ENCODE results near the gene TMCO4.

TMCO4 gene

DNA sequence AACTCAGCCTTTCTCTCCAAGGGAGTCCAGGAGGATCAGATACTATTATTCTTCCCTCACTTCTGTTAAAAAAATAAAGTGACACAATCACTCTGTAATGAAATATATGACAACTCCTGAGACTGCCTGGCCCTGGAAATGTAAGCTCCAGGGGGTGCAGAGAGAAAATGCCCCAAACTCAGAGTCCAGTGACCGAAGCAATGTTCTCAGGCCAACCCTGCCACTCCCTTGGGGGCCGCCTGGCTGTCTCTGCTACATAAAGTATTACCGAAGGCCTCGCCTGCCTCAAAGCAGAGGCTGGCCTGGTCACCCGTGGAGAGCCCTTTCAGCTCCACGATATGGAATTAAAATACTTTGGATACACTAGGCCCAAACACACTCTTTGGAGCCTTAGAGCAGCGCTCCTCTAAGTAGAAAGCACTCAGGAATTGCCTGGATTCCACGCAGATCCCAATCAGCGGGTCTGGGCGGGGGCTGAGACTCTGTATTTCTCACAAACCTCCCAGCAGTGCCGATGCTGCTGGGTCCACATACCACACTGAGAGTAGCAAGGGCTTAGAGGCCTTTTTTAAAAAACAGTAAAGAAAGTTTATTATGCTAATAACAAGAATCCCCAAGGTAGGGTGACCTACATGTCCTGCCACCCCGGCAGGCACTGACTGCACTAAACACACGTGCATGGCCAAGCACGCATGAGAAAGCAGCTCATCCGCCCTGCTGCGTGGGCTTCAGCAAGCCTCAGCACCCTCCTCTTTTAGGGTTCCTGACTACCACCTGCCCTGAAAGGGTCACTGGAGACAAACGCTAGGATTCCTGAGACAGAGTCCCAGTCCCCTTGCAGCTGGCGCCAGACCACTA is 31.1 kb downstream of the TMCO4 start:
- no peak for ATAC-seq

DNA sequence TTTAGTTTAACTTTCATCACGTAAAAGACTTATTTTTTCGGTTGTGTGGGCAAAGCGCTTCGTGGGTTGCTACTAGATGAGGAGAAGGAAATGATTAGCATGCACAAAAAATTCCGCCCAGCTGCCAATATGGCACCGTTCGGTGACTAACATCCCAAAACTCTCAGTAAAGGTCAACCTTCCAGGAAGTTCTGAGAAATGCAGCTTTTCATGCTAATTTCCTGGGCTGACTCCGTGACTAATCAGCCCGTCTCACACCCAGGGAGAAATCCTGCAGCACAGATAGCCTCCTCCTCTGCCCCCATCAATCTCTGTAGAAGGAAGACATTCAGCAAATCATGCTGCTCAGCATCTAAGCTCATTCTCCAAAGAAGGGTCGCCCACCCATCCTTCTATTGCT is 34.1 kb downstream of the TMCO4 start:
- TF ChIP-seq ZNF565 (CRISPR knock-in tag; conservative IDR thresholded peaks at IDR 0.05; ENCODE audit: low read depth): no peak
- no peak for TF ChIP-seq ESRRG (CRISPR knock-in tag; IDR thresholded peaks at IDR 0.05)
- TF ChIP-seq, protein P1, sequence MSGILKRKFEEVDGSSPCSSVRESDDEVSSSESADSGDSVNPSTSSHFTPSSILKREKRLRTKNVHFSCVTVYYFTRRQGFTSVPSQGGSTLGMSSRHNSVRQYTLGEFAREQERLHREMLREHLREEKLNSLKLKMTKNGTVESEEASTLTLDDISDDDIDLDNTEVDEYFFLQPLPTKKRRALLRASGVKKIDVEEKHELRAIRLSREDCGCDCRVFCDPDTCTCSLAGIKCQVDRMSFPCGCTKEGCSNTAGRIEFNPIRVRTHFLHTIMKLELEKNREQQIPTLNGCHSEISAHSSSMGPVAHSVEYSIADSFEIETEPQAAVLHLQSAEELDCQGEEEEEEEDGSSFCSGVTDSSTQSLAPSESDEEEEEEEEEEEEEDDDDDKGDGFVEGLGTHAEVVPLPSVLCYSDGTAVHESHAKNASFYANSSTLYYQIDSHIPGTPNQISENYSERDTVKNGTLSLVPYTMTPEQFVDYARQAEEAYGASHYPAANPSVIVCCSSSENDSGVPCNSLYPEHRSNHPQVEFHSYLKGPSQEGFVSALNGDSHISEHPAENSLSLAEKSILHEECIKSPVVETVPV (CRISPR knock-in tag; IDR thresholded peaks at IDR 0.05): no peak
- TF ChIP-seq PPARA (CRISPR knock-in tag; IDR thresholded peaks at IDR 0.05; ENCODE audit: borderline replicate concordance): no peak
- TF ChIP-seq, protein P2, sequence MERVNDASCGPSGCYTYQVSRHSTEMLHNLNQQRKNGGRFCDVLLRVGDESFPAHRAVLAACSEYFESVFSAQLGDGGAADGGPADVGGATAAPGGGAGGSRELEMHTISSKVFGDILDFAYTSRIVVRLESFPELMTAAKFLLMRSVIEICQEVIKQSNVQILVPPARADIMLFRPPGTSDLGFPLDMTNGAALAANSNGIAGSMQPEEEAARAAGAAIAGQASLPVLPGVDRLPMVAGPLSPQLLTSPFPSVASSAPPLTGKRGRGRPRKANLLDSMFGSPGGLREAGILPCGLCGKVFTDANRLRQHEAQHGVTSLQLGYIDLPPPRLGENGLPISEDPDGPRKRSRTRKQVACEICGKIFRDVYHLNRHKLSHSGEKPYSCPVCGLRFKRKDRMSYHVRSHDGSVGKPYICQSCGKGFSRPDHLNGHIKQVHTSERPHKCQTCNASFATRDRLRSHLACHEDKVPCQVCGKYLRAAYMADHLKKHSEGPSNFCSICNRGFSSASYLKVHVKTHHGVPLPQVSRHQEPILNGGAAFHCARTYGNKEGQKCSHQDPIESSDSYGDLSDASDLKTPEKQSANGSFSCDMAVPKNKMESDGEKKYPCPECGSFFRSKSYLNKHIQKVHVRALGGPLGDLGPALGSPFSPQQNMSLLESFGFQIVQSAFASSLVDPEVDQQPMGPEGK (CRISPR knock-in tag; IDR thresholded peaks at IDR 0.05; ENCODE audit: borderline replicate concordance): no peak
- no peak for TF ChIP-seq ISL1 (CRISPR knock-in tag; IDR thresholded peaks at IDR 0.05)
- no peak for TF ChIP-seq OSR1 (CRISPR knock-in tag; IDR thresholded peaks at IDR 0.05)
- TF ChIP-seq ZFP30 (CRISPR knock-in tag; IDR thresholded peaks at IDR 0.05): no peak
- TF ChIP-seq, protein P3, sequence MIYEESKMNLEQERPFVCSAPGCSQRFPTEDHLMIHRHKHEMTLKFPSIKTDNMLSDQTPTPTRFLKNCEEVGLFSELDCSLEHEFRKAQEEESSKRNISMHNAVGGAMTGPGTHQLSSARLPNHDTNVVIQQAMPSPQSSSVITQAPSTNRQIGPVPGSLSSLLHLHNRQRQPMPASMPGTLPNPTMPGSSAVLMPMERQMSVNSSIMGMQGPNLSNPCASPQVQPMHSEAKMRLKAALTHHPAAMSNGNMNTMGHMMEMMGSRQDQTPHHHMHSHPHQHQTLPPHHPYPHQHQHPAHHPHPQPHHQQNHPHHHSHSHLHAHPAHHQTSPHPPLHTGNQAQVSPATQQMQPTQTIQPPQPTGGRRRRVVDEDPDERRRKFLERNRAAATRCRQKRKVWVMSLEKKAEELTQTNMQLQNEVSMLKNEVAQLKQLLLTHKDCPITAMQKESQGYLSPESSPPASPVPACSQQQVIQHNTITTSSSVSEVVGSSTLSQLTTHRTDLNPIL (CRISPR knock-in tag; IDR thresholded peaks at IDR 0.05; ENCODE audit: low read depth): no peak
- no peak for TF ChIP-seq RARB (CRISPR knock-in tag; IDR thresholded peaks at IDR 0.05)
- no peak for TF ChIP-seq GLIS3 (CRISPR knock-in tag; IDR thresholded peaks at IDR 0.05)
- TF ChIP-seq ZNF8 (CRISPR knock-in tag; IDR thresholded peaks at IDR 0.05): no peak
- TF ChIP-seq TCF4 (CRISPR knock-in tag; IDR thresholded peaks at IDR 0.05; ENCODE audit: borderline replicate concordance): no peak
- no peak for TF ChIP-seq ZNF70 (CRISPR knock-in tag; IDR thresholded peaks at IDR 0.05)
- no peak for TF ChIP-seq BACH2 (CRISPR knock-in tag; IDR thresholded peaks at IDR 0.05; ENCODE audit: borderline replicate concordance)
- TF ChIP-seq SNAI2 (CRISPR knock-in tag; IDR thresholded peaks at IDR 0.05): no peak
- no peak for TF ChIP-seq CSDC2 (CRISPR knock-in tag; IDR thresholded peaks at IDR 0.05)
- TF ChIP-seq, protein P4, sequence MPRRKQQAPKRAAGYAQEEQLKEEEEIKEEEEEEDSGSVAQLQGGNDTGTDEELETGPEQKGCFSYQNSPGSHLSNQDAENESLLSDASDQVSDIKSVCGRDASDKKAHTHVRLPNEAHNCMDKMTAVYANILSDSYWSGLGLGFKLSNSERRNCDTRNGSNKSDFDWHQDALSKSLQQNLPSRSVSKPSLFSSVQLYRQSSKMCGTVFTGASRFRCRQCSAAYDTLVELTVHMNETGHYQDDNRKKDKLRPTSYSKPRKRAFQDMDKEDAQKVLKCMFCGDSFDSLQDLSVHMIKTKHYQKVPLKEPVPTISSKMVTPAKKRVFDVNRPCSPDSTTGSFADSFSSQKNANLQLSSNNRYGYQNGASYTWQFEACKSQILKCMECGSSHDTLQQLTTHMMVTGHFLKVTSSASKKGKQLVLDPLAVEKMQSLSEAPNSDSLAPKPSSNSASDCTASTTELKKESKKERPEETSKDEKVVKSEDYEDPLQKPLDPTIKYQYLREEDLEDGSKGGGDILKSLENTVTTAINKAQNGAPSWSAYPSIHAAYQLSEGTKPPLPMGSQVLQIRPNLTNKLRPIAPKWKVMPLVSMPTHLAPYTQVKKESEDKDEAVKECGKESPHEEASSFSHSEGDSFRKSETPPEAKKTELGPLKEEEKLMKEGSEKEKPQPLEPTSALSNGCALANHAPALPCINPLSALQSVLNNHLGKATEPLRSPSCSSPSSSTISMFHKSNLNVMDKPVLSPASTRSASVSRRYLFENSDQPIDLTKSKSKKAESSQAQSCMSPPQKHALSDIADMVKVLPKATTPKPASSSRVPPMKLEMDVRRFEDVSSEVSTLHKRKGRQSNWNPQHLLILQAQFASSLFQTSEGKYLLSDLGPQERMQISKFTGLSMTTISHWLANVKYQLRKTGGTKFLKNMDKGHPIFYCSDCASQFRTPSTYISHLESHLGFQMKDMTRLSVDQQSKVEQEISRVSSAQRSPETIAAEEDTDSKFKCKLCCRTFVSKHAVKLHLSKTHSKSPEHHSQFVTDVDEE (CRISPR knock-in tag; IDR thresholded peaks at IDR 0.05): no peak
- peak; percentile 84 for ATAC-seq

More for the DNA sequence above, 31.1 kb downstream of the TMCO4 start:
- TF ChIP-seq BACH2 (CRISPR knock-in tag; IDR thresholded peaks at IDR 0.05; ENCODE audit: borderline replicate concordance) (no peak), ZNF70 (CRISPR knock-in tag; IDR thresholded peaks at IDR 0.05) (no peak), ISL1 (CRISPR knock-in tag; IDR thresholded peaks at IDR 0.05) (no peak), CSDC2 (CRISPR knock-in tag; IDR thresholded peaks at IDR 0.05) (no peak), ESRRG (CRISPR knock-in tag; IDR thresholded peaks at IDR 0.05) (no peak), ZNF565 (CRISPR knock-in tag; conservative IDR thresholded peaks at IDR 0.05; ENCODE audit: low read depth) (no peak), PPARA (CRISPR knock-in tag; IDR thresholded peaks at IDR 0.05; ENCODE audit: borderline replicate concordance) (no peak), ZFP3 (CRISPR knock-in tag; IDR thresholded peaks at IDR 0.05) (no peak)
- TF ChIP-seq, protein P5, sequence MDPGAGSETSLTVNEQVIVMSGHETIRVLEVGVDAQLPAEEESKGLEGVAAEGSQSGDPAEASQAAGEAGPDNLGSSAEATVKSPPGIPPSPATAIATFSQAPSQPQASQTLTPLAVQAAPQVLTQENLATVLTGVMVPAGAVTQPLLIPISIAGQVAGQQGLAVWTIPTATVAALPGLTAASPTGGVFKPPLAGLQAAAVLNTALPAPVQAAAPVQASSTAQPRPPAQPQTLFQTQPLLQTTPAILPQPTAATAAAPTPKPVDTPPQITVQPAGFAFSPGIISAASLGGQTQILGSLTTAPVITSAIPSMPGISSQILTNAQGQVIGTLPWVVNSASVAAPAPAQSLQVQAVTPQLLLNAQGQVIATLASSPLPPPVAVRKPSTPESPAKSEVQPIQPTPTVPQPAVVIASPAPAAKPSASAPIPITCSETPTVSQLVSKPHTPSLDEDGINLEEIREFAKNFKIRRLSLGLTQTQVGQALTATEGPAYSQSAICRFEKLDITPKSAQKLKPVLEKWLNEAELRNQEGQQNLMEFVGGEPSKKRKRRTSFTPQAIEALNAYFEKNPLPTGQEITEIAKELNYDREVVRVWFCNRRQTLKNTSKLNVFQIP (CRISPR knock-in tag; IDR thresholded peaks at IDR 0.05; ENCODE audit: borderline replicate concordance, low read depth): no peak
- TF ChIP-seq, protein P2 (CRISPR knock-in tag; IDR thresholded peaks at IDR 0.05; ENCODE audit: borderline replicate concordance): no peak
